HepG2 (cell line): Measurements from ENCODE around the gene UQCR10. TPM values are rescaled to one million over a fixed set of nuclear protein-coding genes. Genes with fewer than 3 reads are reported as not detected.
A peak's percentile ranks its signal among the peaks of the same experiment; 100 is the strongest.
"Not testable (repeated sequence)": the region's sequence is repeated elsewhere in the genome, so short reads cannot be mapped to it uniquely, and the experiment has no call there.

ENCODE experiments used
- ATAC-seq: fragments of 200-7000 bp; cut with Tn5 transposase; 3 replicates; pipeline ENCODE4 v1.9.1; 2020; ENCODE audit warnings: mild to moderate bottlenecking, moderate library complexity
- BruUV-seq: library from RNA; stranded (reverse); fragments of 400-500 nt; replicated peaks from 2 replicates; lab custom pipeline; 2021; lab: Mats Ljungman, UMichigan
- CTCF ChIA-PET: fragments of 300-600 bp; formaldehyde crosslinking; extraction: SDS; loops from one replicate; lab custom pipeline; 2021; ENCODE audit warnings: low total read pairs, inconsistent platforms, low intra/inter-chr PET ratio; lab: Yijun Ruan, JAX
- POLR2A ChIA-PET: fragments of 350-600 bp; sonication (Branson Sonifier 250); formaldehyde crosslinking; loops from one replicate; lab custom pipeline; 2020; ENCODE audit warnings: antibody characterized with exemption, inconsistent platforms; lab: Yijun Ruan, JAX
- DNase-seq: peaks from one replicate; pipeline ENCODE4 v3.0.0-alpha.2; 2015; ENCODE audit warnings: low spot score
- FAIRE-seq: peaks from 3 replicates; lab custom pipeline; 2011; peaks lifted over from hg19 to GRCh38; lab: Jason Lieb, UNC
- H2AFZ ChIP-seq: one replicate; pipeline ENCODE4 v1.6.1; 2011; ENCODE audit warnings: low read length, inconsistent platforms
- H3K27ac ChIP-seq: fragments of 300-600 bp; 3 replicates; pipeline ENCODE4 v1.8.0; 2011; ENCODE audit warnings: mixed run types, mild to moderate bottlenecking, mixed read lengths, low read length, inconsistent platforms; ENCODE audit not compliant: insufficient read depth; ENCODE audit errors: extremely low read length
- H3K27me3 ChIP-seq, 2 experiments: fragments of 200-600 bp in 1 of 2; 2 replicates in 1 of 2; 3 replicates in 1 of 2; pipeline versions ENCODE4 v1.6.0 to v1.8.0; 2011; ENCODE audit warnings: low read length in 2 of 2, mild to moderate bottlenecking in 2 of 2, moderate library complexity in 2 of 2, inconsistent platforms in 1 of 2; ENCODE audit not compliant: insufficient read depth in 2 of 2, control insufficient read depth in 1 of 2
- H3K36me3 ChIP-seq, 2 experiments: fragments of 200-600 bp in 1 of 2; replicated peaks in 1 of 2; 2 replicates in 1 of 2; 3 replicates in 1 of 2; pipeline versions ENCODE4 v1.5.1 to v1.8.0; 2011; ENCODE audit warnings: low read length in 2 of 2, inconsistent platforms in 1 of 2; ENCODE audit not compliant: insufficient read depth in 2 of 2, control insufficient read depth in 1 of 2
- H3K4me1 ChIP-seq: 2 replicates; pipeline ENCODE4 v1.5.1; 2012; ENCODE audit warnings: low read length, inconsistent platforms; ENCODE audit not compliant: insufficient read depth
- H3K4me2 ChIP-seq: 2 replicates; pipeline ENCODE4 v1.6.0; 2011; ENCODE audit warnings: low read depth, low read length, inconsistent platforms
- H3K4me3 ChIP-seq, 3 experiments: fragments of 200-600 bp in 1 of 3; sonication (generic), shearing (Covaris generic) in 1 of 3; replicated peaks in 1 of 3; 2 replicates each; pipeline ENCODE4 v1.5.1; 2011 to 2016; ENCODE audit warnings: low read length in 3 of 3, inconsistent platforms in 2 of 3, low read depth in 2 of 3, mild to moderate bottlenecking in 2 of 3, control low read depth in 1 of 3, mixed read lengths in 1 of 3; ENCODE audit not compliant: insufficient read depth in 1 of 3
- H3K79me2 ChIP-seq: one replicate; pipeline ENCODE4 v1.6.1; 2011; ENCODE audit warnings: low read length, inconsistent platforms; ENCODE audit not compliant: insufficient read depth
- H3K9ac ChIP-seq: 2 replicates; pipeline ENCODE4 v1.6.0; 2011; ENCODE audit warnings: mild to moderate bottlenecking, low read depth, low read length, inconsistent platforms; ENCODE audit not compliant: insufficient read depth
- H3K9me3 ChIP-seq: 2 replicates; pipeline ENCODE4 v1.5.1; 2012; ENCODE audit warnings: mild to moderate bottlenecking, low read length
- H4K20me1 ChIP-seq: 2 replicates; pipeline ENCODE4 v1.6.0; 2011; ENCODE audit warnings: inconsistent platforms, mild to moderate bottlenecking, low read length, moderate library complexity; ENCODE audit not compliant: insufficient read depth
- DNMT1 ChIP-seq: sonication (generic); formaldehyde crosslinking; IDR thresholded peaks from 2 replicates; pipeline ENCODE4 v1.5.1; 2020; ENCODE audit warnings: mild to moderate bottlenecking, missing genetic modification reagents
- MAF1 ChIP-seq: sonication (generic); formaldehyde crosslinking; IDR thresholded peaks from 2 replicates; pipeline ENCODE4 v1.5.0; 2020; ENCODE audit warnings: missing genetic modification reagents, borderline replicate concordance
- MLLT10 ChIP-seq: sonication (generic); formaldehyde crosslinking; IDR thresholded peaks from 2 replicates; pipeline ENCODE4 v1.4.0; 2020; ENCODE audit warnings: missing genetic modification reagents
- RXRB ChIP-seq: IDR thresholded peaks from 2 replicates; pipeline ENCODE4 v1.6.1; 2016; ENCODE audit warnings: borderline replicate concordance, missing genetic modification reagents, missing compliant biosample characterization
- SP2 ChIP-seq: sonication (generic); formaldehyde crosslinking; IDR thresholded peaks from 2 replicates; pipeline ENCODE4 v1.5.1; 2020; ENCODE audit warnings: mild to moderate bottlenecking, missing genetic modification reagents
- ZNF205 ChIP-seq: IDR thresholded peaks from 2 replicates; pipeline ENCODE4 v1.6.1; 2018; ENCODE audit warnings: missing biosample characterization, missing genetic modification reagents
- WGBS: methylation state at CpG from one replicate; pipeline ENCODE4 v1.1.6; 2017; ENCODE audit warnings: low lambda C conversion rate; 5-methylcytosine and 5-hydroxymethylcytosine counted together
- in situ Hi-C: cut with HindIII; loops from 2 replicates; pipeline ENCODE4 v1.10.0; 2017; ENCODE audit warnings: low pct_unique_long_range_greater_than_20kb; ENCODE audit not compliant: extremely low pct_ligation_motif_present
- intact Hi-C: fragments of 100-400 bp; cut with micrococcal nuclease; formaldehyde crosslinking; loops from one replicate; pipeline ENCODE4 v1.10.0; 2022; ENCODE audit not compliant: unreplicated experiment
- polyA plus RNA-seq, 8 experiments: library from polyadenylated mRNA; depleted of rRNA in 3 of 8; stranded (reverse) in 7 of 8; unstranded in 1 of 8; fragments of >200 nt; fragmentation: Illumina TruSeq in 4 of 8; extraction: Trizol in 4 of 8; gene quantifications; 2 replicates each; pipeline versions ENCODE4 v1.2.1 to v1.2.3, GENCODE V29; 2011 to 2016; ENCODE audit warnings: low read depth in 4 of 8, missing spikeins in 1 of 8, mixed read lengths in 1 of 8; ENCODE audit not compliant: insufficient read depth in 1 of 8
- total RNA-seq, 5 experiments: library from RNA; depleted of rRNA; stranded (reverse); fragments of >200 nt; fragmentation: Illumina TruSeq; extraction: Trizol; gene quantifications; 2 replicates each; pipeline ENCODE4 v1.2.3, GENCODE V29; 2016; ENCODE audit warnings: low read depth in 1 of 5
- TF ChIP-seq, protein P1 (sequence below): sonication (generic); formaldehyde crosslinking; IDR thresholded peaks from 2 replicates; pipeline ENCODE4 v1.5.0; 2020; ENCODE audit warnings: mild to moderate bottlenecking, missing genetic modification reagents
- TF ChIP-seq, protein P2 (sequence below): sonication (generic); formaldehyde crosslinking; IDR thresholded peaks from 2 replicates; pipeline ENCODE4 v1.4.0; 2020; ENCODE audit warnings: mild to moderate bottlenecking, missing genetic modification reagents
- TF ChIP-seq, protein P3 (sequence below), 2 experiments: sonication (generic) in 1 of 2; formaldehyde crosslinking in 1 of 2; IDR thresholded peaks; 2 replicates each; pipeline versions ENCODE4 v1.4.0 to v1.6.1; 2018 to 2020; ENCODE audit warnings: missing genetic modification reagents in 2 of 2, borderline replicate concordance in 1 of 2, low read depth in 1 of 2, mild to moderate bottlenecking in 1 of 2, missing biosample characterization in 1 of 2

The UQCR10 gene
- total and polyA plus RNA-seq, 2 of the 13 experiments (the other 11 are each of a cell fraction or from before 2014, with no cell fraction given): 225 to 232 TPM

DNA sequence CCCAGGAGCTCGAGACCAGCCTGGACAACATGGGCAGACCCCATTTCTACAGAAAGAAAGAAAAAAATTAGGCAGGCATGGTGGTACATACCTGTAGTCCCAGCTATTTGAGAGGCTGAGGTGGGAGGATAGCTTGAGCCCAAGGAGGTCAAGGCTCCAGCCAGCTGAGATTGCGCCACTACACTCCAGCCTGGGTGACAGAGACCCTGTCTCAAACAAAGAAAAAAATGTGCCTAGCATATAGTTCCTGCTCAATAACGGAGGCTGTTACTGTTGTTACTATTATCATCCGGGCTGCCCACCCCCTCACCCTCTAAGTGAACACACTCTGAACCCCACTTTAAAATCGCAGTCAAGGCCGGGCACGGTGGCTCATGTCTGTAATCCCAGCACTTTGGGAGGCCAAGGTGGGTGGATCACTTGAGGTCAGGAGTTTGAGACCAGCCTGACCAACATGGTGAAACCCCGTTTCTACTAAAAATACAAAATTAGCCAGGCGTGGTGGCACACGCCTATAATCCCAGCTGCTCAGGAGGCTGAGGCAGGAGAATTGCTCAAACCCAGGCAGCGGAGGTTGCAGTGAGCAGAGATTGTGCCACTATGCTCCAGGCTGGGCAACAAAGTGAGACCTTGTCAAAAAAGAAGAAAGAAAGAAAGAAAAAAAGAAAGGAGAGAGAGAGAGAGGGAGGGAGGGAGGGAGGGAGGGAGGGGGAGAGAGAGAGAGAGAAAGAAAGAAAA is 12.3 kb upstream of the UQCR10 start:
- H3K79me2 ChIP-seq, H3K9ac ChIP-seq, ATAC-seq, BruUV-seq, H3K4me1 ChIP-seq, H3K4me2 ChIP-seq, H2AFZ ChIP-seq, FAIRE-seq, H3K27me3 ChIP-seq, H3K27ac ChIP-seq, CTCF ChIA-PET, DNase-seq, in situ Hi-C loops: not testable (repeated sequence)
- POLR2A ChIA-PET: interaction anchor here (1.2 kb wide), 1 partner anchor 12 kb away, joined by 3 read pairs; the partner anchor contains the start of genes UQCR10 and ZMAT5
- WGBS: 91% methylated on average over 11 of the region's 11 CpGs
- TF ChIP-seq ZNF205: peak; percentile 84; the same call in 1 of the 2 replicates
- TF ChIP-seq, protein P1, sequence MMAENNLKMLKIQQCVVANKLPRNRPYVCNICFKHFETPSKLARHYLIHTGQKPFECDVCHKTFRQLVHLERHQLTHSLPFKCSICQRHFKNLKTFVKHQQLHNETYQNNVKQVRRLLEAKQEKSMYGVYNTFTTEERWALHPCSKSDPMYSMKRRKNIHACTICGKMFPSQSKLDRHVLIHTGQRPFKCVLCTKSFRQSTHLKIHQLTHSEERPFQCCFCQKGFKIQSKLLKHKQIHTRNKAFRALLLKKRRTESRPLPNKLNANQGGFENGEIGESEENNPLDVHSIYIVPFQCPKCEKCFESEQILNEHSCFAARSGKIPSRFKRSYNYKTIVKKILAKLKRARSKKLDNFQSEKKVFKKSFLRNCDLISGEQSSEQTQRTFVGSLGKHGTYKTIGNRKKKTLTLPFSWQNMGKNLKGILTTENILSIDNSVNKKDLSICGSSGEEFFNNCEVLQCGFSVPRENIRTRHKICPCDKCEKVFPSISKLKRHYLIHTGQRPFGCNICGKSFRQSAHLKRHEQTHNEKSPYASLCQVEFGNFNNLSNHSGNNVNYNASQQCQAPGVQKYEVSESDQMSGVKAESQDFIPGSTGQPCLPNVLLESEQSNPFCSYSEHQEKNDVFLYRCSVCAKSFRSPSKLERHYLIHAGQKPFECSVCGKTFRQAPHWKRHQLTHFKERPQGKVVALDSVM (CRISPR knock-in tag): peak; percentile 92
- TF ChIP-seq, all 625 proteins: peak for 2; not testable (repeated sequence) for 623
- not testable (repeated sequence) for H4K20me1 ChIP-seq, H3K9me3 ChIP-seq, H3K4me3 ChIP-seq, H3K36me3 ChIP-seq
- intact Hi-C loops: loop anchor here (5.0 kb wide), 1 partner anchor 248 kb away; no protein-coding TSS in a partner anchor

DNA sequence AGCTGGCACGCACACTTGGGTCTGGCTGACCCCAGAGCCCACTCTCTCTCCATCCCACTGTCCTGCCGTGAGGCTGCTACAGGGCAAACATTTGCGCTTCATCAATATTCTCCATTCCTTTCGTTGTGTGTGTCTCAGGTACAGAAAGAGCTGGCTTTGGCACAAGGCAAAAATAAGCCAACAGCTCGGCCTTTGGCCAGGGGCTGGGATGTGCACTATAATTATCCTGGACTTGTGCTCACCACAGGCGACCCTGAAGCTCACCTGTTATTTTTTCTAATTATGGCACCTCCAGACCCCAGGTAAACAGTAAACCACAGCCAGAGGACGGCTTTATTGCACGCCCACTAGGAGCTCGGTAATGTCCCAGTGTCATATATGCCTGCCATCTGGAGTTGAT is 11.3 kb upstream of the UQCR10 start:
- CTCF ChIA-PET: no interaction called here
- Histone ChIP-seq H3K4me2 (no peak overlapping the region), H3K27me3 (no peaks in the 10 kb centered on the region), H3K4me1 (0 out of 2 replicates have a peak, but pooled peaks cover 7% of the 10 kb centered on the region), H3K9ac (no peak overlapping the region), H4K20me1 (no peaks in the 10 kb centered on the region), H3K36me3 (no peaks in the 10 kb centered on the region), H3K27ac (no peak overlapping the region), H3K9me3 (no peaks in the 10 kb centered on the region), H3K4me3 (no peak overlapping the region), H3K79me2 (no peaks in the 10 kb centered on the region), H2AFZ (no peak overlapping the region)
- no TSS peak for BruUV-seq
- 91% methylated on average over 8 of the region's 9 CpGs for WGBS
- no peak for DNase-seq
- no peak for ATAC-seq
- POLR2A ChIA-PET: interaction anchor here (0.8 to 1.2 kb wide), 2 partner anchors 10 to 11 kb away, joined by 3 read pairs; partner anchors contain the start of genes UQCR10 and ZMAT5
- FAIRE-seq: no peak
- intact Hi-C loops: loop anchor here (5.0 kb wide), 1 partner anchor 249 kb away; no protein-coding TSS in a partner anchor
- in situ Hi-C loops: no loop called here
- TF ChIP-seq, protein P2, sequence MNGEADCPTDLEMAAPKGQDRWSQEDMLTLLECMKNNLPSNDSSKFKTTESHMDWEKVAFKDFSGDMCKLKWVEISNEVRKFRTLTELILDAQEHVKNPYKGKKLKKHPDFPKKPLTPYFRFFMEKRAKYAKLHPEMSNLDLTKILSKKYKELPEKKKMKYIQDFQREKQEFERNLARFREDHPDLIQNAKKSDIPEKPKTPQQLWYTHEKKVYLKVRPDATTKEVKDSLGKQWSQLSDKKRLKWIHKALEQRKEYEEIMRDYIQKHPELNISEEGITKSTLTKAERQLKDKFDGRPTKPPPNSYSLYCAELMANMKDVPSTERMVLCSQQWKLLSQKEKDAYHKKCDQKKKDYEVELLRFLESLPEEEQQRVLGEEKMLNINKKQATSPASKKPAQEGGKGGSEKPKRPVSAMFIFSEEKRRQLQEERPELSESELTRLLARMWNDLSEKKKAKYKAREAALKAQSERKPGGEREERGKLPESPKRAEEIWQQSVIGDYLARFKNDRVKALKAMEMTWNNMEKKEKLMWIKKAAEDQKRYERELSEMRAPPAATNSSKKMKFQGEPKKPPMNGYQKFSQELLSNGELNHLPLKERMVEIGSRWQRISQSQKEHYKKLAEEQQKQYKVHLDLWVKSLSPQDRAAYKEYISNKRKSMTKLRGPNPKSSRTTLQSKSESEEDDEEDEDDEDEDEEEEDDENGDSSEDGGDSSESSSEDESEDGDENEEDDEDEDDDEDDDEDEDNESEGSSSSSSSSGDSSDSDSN: no peak
- TF ChIP-seq MAF1 (no peak), DNMT1 (CRISPR knock-in tag) (no peak), RXRB (no peak), MLLT10 (no peak), SP2 (CRISPR knock-in tag) (no peak)
- TF ChIP-seq, protein P3, sequence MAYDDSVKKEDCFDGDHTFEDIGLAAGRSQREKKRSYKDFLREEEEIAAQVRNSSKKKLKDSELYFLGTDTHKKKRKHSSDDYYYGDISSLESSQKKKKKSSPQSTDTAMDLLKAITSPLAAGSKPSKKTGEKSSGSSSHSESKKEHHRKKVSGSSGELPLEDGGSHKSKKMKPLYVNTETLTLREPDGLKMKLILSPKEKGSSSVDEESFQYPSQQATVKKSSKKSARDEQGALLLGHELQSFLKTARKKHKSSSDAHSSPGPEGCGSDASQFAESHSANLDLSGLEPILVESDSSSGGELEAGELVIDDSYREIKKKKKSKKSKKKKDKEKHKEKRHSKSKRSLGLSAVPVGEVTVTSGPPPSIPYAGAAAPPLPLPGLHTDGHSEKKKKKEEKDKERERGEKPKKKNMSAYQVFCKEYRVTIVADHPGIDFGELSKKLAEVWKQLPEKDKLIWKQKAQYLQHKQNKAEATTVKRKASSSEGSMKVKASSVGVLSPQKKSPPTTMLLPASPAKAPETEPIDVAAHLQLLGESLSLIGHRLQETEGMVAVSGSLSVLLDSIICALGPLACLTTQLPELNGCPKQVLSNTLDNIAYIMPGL (CRISPR knock-in tag; IDR thresholded peaks at IDR 0.05; ENCODE audit: borderline replicate concordance in 1 of 2, low read depth in 1 of 2): no peak
